ENCODE measurements around the gene SYTL1. TPM values are rescaled to one million over a fixed set of nuclear protein-coding genes. Genes with fewer than 3 reads are reported as not detected.

SYTL1 gene
- total RNA-seq, 1 experiment from 2014 or later: 75.9 TPM

DNA sequence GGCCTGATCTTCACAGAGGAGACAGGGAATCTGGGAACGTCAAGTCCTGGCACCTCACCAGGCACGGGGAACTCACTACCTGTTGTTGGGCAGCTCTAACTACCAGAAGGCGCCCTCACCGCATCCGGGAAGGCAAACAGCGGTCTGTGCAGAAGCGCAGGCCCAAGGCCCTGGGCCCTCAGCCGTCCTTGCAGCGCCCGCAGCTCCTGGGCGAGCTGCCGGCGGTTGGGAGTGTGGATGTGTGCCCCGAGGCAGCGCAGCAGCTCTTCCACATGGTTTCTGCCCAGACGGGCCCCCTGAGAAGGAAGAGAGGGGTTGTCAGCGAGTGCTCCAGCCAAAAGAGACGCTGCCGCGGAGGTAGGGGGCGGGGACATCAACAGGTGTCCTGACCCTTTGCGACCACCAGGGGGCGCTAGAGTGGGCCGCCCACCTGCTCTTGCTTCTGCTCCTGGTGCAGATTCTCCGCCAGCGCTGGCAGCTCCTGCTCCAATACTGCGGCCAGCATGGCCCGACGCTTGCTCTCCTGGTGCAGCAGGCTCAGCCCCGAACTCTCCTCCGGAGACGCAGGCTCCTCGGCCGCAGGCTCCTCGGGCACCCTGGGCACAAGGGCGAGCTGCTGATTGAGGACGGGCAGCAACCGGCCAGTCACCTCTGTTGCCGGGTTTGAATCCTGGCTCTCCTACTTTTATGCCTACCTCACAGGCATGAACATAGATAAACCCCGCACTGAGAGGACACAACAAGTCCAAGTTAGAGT lies 15.6 kb downstream of the SYTL1 start:
- H3K9me3 ChIP-seq (ENCODE audit: control insufficient read depth in 1 of 2, insufficient read depth in 1 of 2, low read depth in 1 of 2, low read length in 2 of 2): no peaks in the 10 kb centered on the region
- no TSS peak for BruUV-seq (replicated peaks)
- no peak for TF ChIP-seq FOSL1 (IDR thresholded peaks at IDR 0.05; ENCODE audit: low read depth)
- TF ChIP-seq ZFX (IDR thresholded peaks at IDR 0.05): peak; percentile 37; the same call in 1 of the 2 replicates
- TF ChIP-seq, protein P1, sequence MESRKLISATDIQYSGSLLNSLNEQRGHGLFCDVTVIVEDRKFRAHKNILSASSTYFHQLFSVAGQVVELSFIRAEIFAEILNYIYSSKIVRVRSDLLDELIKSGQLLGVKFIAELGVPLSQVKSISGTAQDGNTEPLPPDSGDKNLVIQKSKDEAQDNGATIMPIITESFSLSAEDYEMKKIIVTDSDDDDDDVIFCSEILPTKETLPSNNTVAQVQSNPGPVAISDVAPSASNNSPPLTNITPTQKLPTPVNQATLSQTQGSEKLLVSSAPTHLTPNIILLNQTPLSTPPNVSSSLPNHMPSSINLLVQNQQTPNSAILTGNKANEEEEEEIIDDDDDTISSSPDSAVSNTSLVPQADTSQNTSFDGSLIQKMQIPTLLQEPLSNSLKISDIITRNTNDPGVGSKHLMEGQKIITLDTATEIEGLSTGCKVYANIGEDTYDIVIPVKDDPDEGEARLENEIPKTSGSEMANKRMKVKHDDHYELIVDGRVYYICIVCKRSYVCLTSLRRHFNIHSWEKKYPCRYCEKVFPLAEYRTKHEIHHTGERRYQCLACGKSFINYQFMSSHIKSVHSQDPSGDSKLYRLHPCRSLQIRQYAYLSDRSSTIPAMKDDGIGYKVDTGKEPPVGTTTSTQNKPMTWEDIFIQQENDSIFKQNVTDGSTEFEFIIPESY (IDR thresholded peaks at IDR 0.05; ENCODE audit: extremely low read depth, insufficient replicate concordance, low read length): no peak
- TF ChIP-seq, protein P2, sequence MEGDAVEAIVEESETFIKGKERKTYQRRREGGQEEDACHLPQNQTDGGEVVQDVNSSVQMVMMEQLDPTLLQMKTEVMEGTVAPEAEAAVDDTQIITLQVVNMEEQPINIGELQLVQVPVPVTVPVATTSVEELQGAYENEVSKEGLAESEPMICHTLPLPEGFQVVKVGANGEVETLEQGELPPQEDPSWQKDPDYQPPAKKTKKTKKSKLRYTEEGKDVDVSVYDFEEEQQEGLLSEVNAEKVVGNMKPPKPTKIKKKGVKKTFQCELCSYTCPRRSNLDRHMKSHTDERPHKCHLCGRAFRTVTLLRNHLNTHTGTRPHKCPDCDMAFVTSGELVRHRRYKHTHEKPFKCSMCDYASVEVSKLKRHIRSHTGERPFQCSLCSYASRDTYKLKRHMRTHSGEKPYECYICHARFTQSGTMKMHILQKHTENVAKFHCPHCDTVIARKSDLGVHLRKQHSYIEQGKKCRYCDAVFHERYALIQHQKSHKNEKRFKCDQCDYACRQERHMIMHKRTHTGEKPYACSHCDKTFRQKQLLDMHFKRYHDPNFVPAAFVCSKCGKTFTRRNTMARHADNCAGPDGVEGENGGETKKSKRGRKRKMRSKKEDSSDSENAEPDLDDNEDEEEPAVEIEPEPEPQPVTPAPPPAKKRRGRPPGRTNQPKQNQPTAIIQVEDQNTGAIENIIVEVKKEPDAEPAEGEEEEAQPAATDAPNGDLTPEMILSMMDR (IDR thresholded peaks at IDR 0.05 in 2 of 3, conservative IDR thresholded peaks at IDR 0.05 in 1 of 3; ENCODE audit: borderline replicate concordance in 1 of 3, insufficient read depth in 1 of 3, low read depth in 2 of 3, low read length in 2 of 3): peak; percentile 80 to 94 (median 85)
- no peak for TF ChIP-seq CBX3 (IDR thresholded peaks at IDR 0.05; ENCODE audit: low read depth)
- intact Hi-C loops (cut with micrococcal nuclease): loop anchor here (1.0 kb wide), 1 partner anchor 31 kb away; no protein-coding TSS in a partner anchor
- no peak overlapping the region for H2AFZ ChIP-seq (ENCODE audit: low read depth, low read length, poor library complexity, severe bottlenecking)
- H3K36me3 ChIP-seq (ENCODE audit: control insufficient read depth in 1 of 2, insufficient read depth in 2 of 2, low read length in 2 of 2): peaks cover 0 to 7% of the 10 kb centered on the region in 2 experiments; a peak in 1 of 4 replicates
- POLR2A ChIA-PET: interaction anchor here (1.5 kb wide), 1 partner anchor 9 kb away, joined by 3 read pairs; no protein-coding TSS in a partner anchor
- no peaks in the 10 kb centered on the region for H3K27me3 ChIP-seq (ENCODE audit: insufficient read depth, low read length)
- peak; percentile 87 for ATAC-seq
- H3K4me3 ChIP-seq (replicated peaks in 1 of 2; ENCODE audit: low read depth in 1 of 2, low read length in 2 of 2): no peak overlapping the region
- no peaks in the 10 kb centered on the region for H3K79me2 ChIP-seq (ENCODE audit: insufficient read depth, low read length)
- no peak for DNase-seq (ENCODE audit: low read depth, low spot score)
- CTCF ChIA-PET: interaction anchor here (1.0 to 2.5 kb wide), 6 partner anchors 8 to 313 kb away, joined by 3 to 25 read pairs (median 5); partner anchors contain the start of genes MAP3K6 and SYTL1
- H3K4me1 ChIP-seq (ENCODE audit: control insufficient read depth in 1 of 2, insufficient read depth in 2 of 2, low read length in 2 of 2): peaks cover 7 to 11% of the 10 kb centered on the region in 2 experiments; a peak in 3 of 4 replicates
- H4K20me1 ChIP-seq (ENCODE audit: insufficient read depth): no peaks in the 10 kb centered on the region
- H3K9me2 ChIP-seq (ENCODE audit: insufficient read depth): no peaks in the 10 kb centered on the region
- H3K27ac ChIP-seq (ENCODE audit: low read depth, low read length): peak overlapping the region; percentile 39; the same call in 1 of the 2 replicates
- H3K4me2 ChIP-seq (ENCODE audit: low read length): no peak overlapping the region
- RAD21 ChIA-PET (ENCODE audit: low non-redundant PET in 1 of 2, low total read pairs in 2 of 2, uncharacterized antibody in 2 of 2, unreplicated experiment in 2 of 2): interaction anchor here (0.6 to 1.5 kb wide), 5 partner anchors 11 to 38 kb away, joined by 3 to 5 read pairs (median 3); partner anchors contain the start of gene SYTL1 (in 1 of the 2)
- no peak overlapping the region for H3K9ac ChIP-seq (ENCODE audit: low read length)
